ENCODE results near the gene EIF4G3. TPM values are rescaled to one million over a fixed set of nuclear protein-coding genes. Genes with fewer than 3 reads are reported as not detected.

Gene EIF4G3
- total and polyA plus RNA-seq, 9 of the 15 experiments (the other 6 are each of a cell fraction or from before 2014, with no cell fraction given): 6.7 to 40.5 (median 32.1) TPM

- Histone ChIP-seq H3K36me3 (ENCODE audit: control insufficient read depth, insufficient read depth, low read length) (peaks cover under 1% of the 10 kb centered on the region; the same call in 1 of the 3 replicates), H3K27me3 (ENCODE audit: control insufficient read depth in 2 of 2, insufficient read depth in 2 of 2, low read length in 2 of 2) (no peaks in the 10 kb centered on the region), H3K27ac (ENCODE audit: extremely low read depth, low read depth, low read length) (no peak overlapping the region), H3K4me2 (ENCODE audit: insufficient read depth, low read length) (no peak overlapping the region), H3K9ac (ENCODE audit: insufficient read depth in 1 of 2, low read depth in 2 of 2, low read length in 2 of 2) (no peak overlapping the region), H2AFZ (ENCODE audit: low read depth, low read length) (no peak overlapping the region), H3K79me2 (ENCODE audit: control insufficient read depth, insufficient read depth, low read length) (no peaks in the 10 kb centered on the region), H4K20me1 (replicated peaks; ENCODE audit: control insufficient read depth, insufficient read depth, low read length) (no peaks in the 10 kb centered on the region), H3K9me1 (ENCODE audit: control insufficient read depth, insufficient read depth, low read length) (no peaks in the 10 kb centered on the region), H3K4me3 (no peak overlapping the region), H3K4me1 (replicated peaks in 1 of 2; ENCODE audit: control insufficient read depth in 2 of 2, insufficient read depth in 2 of 2, low read length in 2 of 2) (no peaks in the 10 kb centered on the region), H3K9me3 (replicated peaks; ENCODE audit: control insufficient read depth, insufficient read depth, low read depth, low read length) (no peaks in the 10 kb centered on the region)
- CTCF ChIA-PET (ENCODE audit: low intra/inter-chr PET ratio): no interaction called here
- FAIRE-seq (no peak), DNase-seq (ENCODE audit: extremely low read depth in 1 of 4, low spot score in 3 of 4) (no peak), ATAC-seq (no peak)
- intact Hi-C loops (cut with micrococcal nuclease): no loop called here
- no TSS peak for BruUV-seq (replicated peaks)
- TF ChIP-seq SREBF1 (IDR thresholded peaks at IDR 0.05; ENCODE audit: borderline replicate concordance, low read depth, low read length) (no peak), CBFA2T2 (conservative IDR thresholded peaks at IDR 0.05) (no peak), ARNT (IDR thresholded peaks at IDR 0.05) (no peak), HDAC2 (IDR thresholded peaks at IDR 0.05) (no peak), CBX3 (IDR thresholded peaks at IDR 0.05; ENCODE audit: borderline replicate concordance in 1 of 2, low read length in 2 of 2) (no peak), HNRNPL (IDR thresholded peaks at IDR 0.05; ENCODE audit: low read depth, low read length) (no peak), ZNF274 (IDR thresholded peaks at IDR 0.05; ENCODE audit: borderline replicate concordance, low read depth, low read length) (no peak), KDM1A (IDR thresholded peaks at IDR 0.05) (no peak)
- TF ChIP-seq, protein P1, sequence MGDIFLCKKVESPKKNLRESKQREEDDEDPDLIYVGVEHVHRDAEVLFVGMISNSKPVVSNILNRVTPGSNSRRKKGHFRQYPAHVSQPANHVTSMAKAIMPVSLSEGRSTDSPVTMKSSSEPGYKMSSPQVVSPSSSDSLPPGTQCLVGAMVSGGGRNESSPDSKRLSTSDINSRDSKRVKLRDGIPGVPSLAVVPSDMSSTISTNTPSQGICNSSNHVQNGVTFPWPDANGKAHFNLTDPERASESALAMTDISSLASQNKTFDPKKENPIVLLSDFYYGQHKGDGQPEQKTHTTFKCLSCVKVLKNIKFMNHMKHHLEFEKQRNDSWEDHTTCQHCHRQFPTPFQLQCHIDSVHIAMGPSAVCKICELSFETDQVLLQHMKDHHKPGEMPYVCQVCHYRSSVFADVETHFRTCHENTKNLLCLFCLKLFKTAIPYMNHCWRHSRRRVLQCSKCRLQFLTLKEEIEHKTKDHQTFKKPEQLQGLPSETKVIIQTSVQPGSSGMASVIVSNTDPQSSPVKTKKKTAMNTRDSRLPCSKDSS (IDR thresholded peaks at IDR 0.05; ENCODE audit: low read depth, partially characterized antibody): no peak
- TF ChIP-seq, protein P2, sequence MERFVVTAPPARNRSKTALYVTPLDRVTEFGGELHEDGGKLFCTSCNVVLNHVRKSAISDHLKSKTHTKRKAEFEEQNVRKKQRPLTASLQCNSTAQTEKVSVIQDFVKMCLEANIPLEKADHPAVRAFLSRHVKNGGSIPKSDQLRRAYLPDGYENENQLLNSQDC (CRISPR knock-in tag; IDR thresholded peaks at IDR 0.05): no peak
- in situ Hi-C loops (cut with MboI): no loop called here
- POLR2A ChIA-PET: no interaction called here
Observed at GRCh38 chr1:20834780-20835179, 341.9 kb downstream of the EIF4G3 start.

Measured in K562 (cell line).